HG03045 (cell line): ENCODE data around the gene LRRC56.
"Not testable (repeated sequence)": the region's sequence is repeated elsewhere in the genome, so short reads cannot be mapped to it uniquely, and the experiment has no call there.

Experiments used
- ATAC-seq: cut with Tn5 transposase; IDR thresholded peaks from one replicate; pipeline ENCODE4 v1.9.1; 2021; ENCODE audit warnings: mild to moderate bottlenecking, moderate library complexity; ENCODE audit not compliant: unreplicated experiment

LRRC56 gene

DNA sequence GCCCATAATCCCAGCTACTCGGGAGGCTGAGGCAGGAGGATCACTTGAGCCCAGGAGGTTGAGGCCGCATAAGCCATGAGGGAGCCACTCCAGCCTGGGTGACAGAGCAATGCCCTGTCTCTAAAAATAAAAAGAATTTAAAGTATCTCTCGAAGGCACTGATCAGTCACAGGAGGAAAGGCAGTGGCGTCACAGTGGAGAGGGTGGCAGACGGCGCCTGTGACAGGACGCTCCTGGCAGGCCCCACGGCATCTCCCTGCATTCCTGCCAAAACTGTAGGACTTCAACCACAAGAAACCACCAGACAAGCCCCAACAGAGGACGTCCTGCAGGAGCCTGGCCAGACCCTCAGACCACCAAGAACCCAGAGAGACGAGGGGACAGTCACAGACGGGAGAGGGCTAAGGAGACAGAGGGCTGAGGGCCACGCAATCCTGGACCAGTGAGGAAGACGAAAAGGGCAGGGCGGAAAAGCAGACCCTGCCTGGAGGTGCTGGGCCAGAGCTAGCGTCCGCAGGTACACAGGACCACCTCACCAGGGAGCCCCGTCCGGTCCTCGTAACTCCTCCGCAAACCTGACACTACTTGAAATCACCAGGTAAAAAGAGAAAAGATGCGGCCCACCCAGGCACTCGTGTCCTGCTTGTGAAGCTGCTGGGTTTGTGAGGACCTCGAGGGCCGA, 36.2 kb upstream of the LRRC56 start:
- no peak for ATAC-seq

- no peak for ATAC-seq
These were observed 35.5 kb upstream of the LRRC56 start for GRCh38 chr11:501683-502287.

DNA sequence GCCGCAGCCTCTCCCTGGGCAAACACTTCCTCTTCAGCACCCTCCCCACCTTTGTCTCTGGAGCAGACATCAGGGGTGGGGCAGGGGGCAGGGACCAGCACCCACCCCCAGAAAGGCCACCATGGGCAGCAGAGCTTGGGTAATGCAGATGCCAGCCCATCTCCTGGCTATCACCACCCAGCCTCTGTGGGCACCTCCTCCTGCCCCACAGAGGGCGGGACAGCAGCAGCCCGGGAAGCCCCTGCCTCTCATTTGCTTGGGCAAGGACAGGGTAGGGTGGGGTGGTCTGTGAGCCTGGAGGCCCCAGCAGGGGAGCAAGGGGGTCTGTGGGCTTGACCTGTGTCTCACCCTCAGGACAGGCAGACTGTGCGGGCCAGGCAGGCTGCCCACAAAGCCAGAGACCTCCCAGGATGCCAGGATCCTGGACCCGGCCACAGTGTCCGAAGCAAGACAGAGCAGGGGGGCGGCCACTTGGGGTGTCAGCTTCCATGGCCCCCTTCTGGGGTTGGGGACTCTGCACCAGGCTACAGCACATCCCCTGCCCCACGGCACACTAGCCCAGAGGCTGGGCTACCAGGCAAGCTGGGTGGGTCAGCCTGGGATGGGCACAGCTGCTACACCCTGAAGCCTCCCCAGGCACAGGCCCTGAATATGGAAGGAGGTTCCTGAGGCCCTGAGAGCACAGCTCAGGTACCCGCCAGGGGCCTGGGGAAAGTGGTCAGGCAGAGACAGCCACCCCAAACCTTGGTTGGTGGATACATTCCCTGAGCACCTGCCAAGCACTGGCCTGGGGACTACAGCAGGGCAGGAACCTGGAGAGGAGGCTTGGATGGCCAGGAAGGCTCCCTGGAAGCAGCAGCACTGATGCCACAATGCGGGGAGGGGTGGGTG, 34.8 kb upstream of the LRRC56 start:
- ATAC-seq: no peak

GRCh38 chr11:503179-503981, 33.9 kb upstream of the LRRC56 start:
- no peak for ATAC-seq

GRCh38 chr11:504053-504993, 33.0 kb upstream of the LRRC56 start:
- ATAC-seq: no peak

- no peak for ATAC-seq
These were observed 32.4 kb upstream of the LRRC56 start for GRCh38 chr11:504994-505344.

DNA sequence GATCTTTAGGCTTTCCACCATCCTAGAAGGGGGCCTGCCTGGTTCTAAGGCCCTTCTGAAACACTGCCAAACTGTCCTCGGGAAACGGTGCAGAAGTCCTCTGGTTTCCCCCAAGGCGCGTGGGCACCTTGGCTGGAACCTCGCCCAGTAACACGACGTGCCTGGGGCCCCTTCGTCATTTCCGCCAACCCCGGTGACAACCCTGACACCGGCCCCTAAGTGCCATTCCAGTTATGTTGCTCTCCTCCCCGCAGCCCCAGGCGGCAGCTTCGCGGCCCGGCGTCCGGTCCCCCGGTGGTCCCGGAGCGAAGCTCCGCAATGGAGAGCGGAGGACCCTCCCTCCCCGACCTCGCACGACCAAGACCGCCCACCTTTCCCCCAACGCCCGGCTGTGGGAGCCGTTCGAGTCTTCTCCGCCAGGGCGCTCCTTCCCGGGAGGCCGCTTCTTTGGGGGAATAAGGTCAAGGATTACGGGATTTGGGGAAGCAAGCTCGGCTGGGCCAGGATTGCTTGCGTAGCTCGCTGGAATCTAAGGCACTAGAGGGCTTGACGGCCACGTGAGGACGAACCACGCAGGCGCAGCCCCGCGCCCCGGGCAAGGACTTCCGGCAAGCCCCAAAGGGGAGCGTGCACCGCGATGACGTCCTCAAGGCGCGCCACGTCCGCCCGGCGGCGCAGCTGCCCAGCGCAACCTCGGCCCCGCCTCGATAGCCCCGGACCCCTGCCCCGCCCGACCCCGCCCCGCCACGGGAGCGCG, 30.9 kb upstream of the LRRC56 start:
- ATAC-seq: peak; percentile 69

DNA sequence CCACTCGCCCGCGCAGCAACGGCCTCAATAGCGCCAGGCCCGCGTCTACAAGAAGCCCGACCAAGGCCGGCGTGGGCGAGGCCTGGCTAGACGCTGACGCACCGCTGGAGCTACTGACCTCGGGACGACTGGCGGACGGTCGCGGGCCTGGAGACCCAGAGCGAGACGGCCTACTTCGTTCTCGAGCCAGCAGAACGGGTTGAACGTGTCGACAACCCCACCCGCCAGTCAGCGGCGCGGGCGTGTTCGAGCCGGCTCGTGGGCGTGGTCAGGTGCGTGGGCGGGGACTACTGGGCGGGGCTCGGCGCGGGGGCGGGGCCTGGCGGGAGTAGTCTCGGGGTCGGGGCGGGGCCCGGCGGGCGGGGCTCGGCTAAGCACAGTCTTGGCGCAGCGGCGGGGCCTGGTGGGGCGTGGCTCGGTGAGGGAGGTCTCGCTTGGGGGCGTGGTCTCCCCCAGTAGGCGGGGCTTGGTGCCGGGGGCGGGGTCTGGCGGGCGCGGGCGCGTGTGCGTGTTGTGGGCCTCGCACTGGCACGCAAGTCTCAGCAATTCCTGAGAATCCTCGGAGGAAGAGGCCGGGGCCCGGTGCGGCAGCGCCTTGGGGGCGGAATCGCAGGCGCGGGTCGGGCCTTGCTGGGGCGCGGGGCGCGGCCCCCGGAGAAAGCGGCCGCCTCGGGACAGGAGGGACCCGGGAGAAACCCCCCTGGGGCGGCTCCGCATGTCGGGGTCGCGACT, 30.2 kb upstream of the LRRC56 start, which contains the start of gene RNH1:
Gene RNH1 (minus strand): TSS at position 248 of the 732 bp plus-strand sequence. CDS start 5,080 bp downstream, outside the sequence.
- peak; percentile 45 for ATAC-seq

GRCh38 chr11:507727-508515, 29.4 kb upstream of the LRRC56 start:
- no peak for ATAC-seq

DNA sequence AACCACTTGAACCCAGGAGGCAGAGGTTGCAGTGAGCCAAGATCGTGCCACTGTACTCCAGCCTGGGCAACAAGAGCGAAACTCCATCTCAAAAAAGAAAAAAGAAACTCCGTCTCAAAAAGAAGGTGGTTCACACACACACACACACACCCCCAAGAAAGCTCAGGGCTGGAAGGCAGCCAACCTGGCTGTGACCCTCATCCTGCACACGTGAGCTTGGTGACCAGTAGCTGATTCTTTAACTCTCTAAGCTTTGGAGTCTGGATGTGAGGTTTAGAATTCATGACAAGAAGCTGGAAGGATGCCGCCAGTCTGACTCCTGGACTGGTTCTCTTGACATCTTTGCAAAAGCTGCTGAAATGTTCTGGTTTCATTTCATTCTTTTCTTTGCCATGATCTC, 28.4 kb upstream of the LRRC56 start:
- ATAC-seq: no peak

DNA sequence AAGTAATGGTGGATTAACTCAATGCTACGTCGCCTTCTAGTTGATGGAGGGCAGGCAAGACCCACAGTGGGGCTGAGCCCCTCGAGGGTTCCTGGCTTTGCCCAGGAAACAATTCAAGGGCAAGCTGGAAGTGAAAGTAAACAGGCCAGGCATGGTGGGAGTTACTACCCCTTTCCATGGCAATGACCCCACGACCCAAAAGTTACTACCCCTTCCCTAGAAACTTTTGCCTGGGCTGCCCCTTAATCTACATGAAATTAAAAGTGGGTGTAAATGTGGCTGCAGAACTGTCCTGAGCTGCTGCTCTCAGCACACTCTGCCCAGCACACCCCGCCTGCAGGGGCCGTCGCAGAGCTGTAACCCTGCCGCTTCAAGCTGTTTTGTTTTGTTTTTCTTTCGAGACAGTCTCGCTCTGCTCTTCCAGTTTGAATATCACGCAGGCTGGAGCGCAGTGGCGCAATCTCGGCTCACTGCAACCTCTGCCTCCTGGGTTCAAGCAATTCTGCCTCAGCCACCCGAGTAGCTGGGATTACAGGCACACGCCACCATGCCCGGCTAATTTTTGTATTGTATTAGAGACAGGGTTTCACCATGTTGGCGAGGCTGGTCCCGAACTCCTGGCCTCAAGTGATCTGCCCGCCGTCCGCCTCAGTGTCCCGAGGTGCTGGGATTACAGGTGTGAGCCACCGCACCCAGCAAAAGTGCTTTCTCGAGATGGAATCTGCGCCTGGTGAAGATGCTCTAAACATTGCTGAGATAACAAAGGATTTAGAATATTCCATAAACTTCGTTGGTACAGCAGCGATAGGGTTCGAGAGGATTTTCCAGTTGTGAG, 24.3 kb upstream of the LRRC56 start:
- no peak for ATAC-seq

DNA sequence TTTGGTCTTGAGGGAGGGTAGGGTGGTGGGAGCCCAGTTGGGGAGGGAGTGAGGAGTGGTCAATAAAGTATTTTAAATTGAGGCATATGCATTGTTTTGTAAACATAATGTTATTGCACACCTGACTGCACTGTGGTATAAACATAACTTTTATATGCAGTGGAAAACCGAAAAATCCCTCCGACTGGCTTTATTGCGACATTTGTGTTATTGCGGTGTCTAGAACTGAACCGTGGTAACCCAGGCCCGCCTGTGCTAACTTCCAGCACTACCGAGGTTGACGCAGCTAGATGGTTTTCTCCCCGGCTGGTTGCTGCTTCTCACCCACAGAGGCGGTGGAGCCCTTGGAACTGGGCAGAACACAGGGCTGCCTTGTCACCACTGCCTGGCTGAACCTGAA, 22.7 kb upstream of the LRRC56 start:
- no peak for ATAC-seq

DNA sequence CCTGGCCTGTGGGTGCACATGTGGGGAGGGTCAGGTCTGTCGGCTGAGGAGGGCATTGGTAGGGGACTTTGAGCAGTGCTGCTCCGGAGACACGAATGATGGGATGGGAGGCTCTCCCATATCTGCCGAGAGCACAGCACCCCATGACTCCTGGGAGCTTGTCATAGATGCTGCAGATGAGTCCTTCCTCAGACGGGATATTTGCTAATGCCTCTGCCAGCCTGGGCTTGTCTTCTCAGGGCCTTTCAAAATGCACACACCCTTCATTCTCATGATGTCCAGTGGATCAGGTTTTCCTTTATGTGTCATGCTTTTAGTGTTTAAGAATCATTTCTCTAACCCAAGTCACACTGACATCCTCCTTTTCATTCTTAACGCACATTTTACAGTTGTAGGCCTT, 22.2 kb upstream of the LRRC56 start:
- ATAC-seq: no peak

- ATAC-seq: no peak
These were observed 20.9 kb upstream of the LRRC56 start for GRCh38 chr11:516400-516799.

DNA sequence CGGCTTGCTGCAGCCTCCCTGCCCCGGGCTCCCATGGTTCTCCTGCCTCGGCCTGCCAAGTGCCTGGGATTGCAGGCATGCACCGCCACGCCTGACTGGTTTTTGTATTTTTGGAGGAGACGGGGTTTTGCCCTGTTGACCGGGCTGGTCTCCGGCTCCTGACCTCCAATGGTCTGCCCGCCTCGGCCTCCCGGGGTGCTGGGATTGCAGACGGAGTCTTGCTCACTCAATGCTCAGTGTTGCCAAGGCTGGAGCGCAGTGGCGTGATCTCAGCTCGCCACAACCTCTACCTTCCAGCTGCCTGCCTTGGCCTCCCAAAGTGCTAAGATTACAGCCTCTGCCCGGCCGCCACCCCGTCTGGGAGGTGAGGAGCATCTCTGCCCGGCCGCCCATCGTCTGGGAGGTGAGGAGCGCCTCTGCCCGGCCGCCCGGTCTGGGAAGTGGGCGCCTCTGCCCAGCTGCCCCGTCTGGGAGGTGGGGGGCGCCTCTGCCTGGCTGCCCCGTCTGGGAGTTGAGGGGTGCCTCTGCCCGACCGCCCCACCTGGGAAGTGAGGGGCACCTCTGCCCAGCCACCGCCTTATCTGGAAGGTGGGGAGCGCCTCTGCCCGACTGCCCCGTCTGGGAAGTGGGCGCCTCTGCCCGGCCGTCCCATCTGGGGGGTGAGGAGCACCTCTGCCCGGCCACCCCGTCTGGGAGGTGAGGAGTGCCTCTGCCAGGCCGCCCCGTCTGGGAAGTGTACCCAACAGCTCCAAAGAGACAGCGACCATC, 20.2 kb upstream of the LRRC56 start:
- not testable (repeated sequence) for ATAC-seq
